A673 (cell line): ENCODE measurements around the gene USPL1.

ENCODE experiments used
- CTCF ChIP-seq: fragments of 300-800, 200-600 bp; sonication (generic); conservative IDR thresholded peaks from 2 replicates; pipeline ENCODE4 v1.5.1; 2017; ENCODE audit warnings: low read depth, mild to moderate bottlenecking, antibody characterized with exemption, low read length, moderate library complexity, mixed read lengths
- EZH2 ChIP-seq: fragments of 200-600 bp; sonication (generic); IDR thresholded peaks from 2 replicates; pipeline ENCODE4 v1.6.1; 2017; ENCODE audit warnings: borderline replicate concordance, low read depth, mild to moderate bottlenecking, mixed read lengths, antibody characterized with exemption, low read length; ENCODE audit not compliant: poor library complexity, severe bottlenecking

- TF ChIP-seq CTCF (no peak), EZH2 (no peak)
Measured at GRCh38 chr13:30702006-30702405, 84.3 kb downstream of the USPL1 start.
